Activated T-cell treated with anti-CD3 and anti-CD28 coated beads, Interleukin-2, amount 50 U/mL, for 4 hours (primary cell): Measurements from ENCODE around the gene FIGNL2. TPM values are rescaled to one million over a fixed set of nuclear protein-coding genes. Genes with fewer than 3 reads are reported as not detected.

Experiments
- ATAC-seq, 2 donors: fragments of 200-7000 bp; cut with Tn5 transposase; one replicate each; pipeline ENCODE4 v1.10.0; 2021
- DNase-seq: peaks from one replicate; pipeline ENCODE4 v3.0.0-alpha.2; 2020
- H3K27me3 Mint-ChIP-seq: one replicate; pipeline ENCODE4 v1.8.0; 2021; ENCODE audit warnings: low read depth, mixed read lengths
- H3K36me3 Mint-ChIP-seq: one replicate; pipeline ENCODE4 v1.8.0; 2022; ENCODE audit warnings: mixed read lengths; ENCODE audit not compliant: insufficient read depth
- H3K4me1 Mint-ChIP-seq: one replicate; pipeline ENCODE4 v1.8.0; 2021; ENCODE audit warnings: low read depth, mixed read lengths
- H3K4me3 Mint-ChIP-seq: one replicate; pipeline ENCODE4 v1.8.0; 2021; ENCODE audit warnings: mild to moderate bottlenecking, moderate library complexity, mixed read lengths
- H3K9me3 Mint-ChIP-seq: one replicate; pipeline ENCODE4 v1.8.0; 2021; ENCODE audit warnings: mixed read lengths
- total RNA-seq, 3 donors: library from RNA; stranded (reverse); gene quantifications; one replicate each; pipeline ENCODE4 v1.2.1, GENCODE V29; 2021

The FIGNL2 gene
- total RNA-seq, 3 donors from 2014 or later, result 0.54 to 0.69 (median 0.58) TPM

DNA sequence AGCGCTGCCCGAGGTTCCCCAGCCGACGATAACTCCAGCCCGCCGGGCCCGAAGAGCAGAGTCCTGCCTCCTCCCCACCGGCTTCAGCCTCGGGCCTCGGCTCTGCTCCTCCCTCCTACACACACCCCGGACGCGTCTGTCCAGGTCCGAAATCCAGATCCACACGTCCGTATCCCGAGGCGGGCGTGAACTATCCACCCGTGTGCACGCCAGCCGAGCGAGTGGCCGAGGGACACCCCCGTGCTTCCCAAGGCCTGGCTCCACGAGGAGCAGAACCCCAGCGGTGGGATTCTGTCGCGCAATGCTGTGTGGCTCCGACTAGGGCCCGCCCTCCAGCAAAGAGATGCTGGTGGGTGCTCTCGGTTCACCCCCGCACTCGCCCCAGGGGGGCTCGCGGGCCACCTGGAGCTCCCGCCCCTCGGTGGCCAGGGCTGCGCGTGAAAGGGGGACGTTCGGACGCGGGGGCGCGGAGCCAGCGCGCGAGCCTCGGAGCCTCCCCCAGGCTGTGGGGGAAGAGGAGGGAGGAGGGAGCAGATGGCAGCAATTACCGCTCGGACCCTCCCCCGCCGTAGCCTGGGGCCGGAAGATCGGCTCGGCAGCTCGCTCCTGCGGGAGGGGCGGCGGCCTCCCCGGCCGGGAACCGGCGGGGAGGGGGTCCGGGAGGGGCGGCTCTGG is 20.4 kb upstream of the FIGNL2 start:
- ATAC-seq (peak in 1 of 2 donors; percentile 39), DNase-seq (no peak)
- Mint-ChIP-seq H3K4me3 (peak overlapping the region; percentile 24), H3K9me3 (no peaks in the 10 kb centered on the region), H3K4me1 (peaks cover 23% of the 10 kb centered on the region), H3K27me3 (peaks cover 55% of the 10 kb centered on the region), H3K36me3 (no peaks in the 10 kb centered on the region)

DNA sequence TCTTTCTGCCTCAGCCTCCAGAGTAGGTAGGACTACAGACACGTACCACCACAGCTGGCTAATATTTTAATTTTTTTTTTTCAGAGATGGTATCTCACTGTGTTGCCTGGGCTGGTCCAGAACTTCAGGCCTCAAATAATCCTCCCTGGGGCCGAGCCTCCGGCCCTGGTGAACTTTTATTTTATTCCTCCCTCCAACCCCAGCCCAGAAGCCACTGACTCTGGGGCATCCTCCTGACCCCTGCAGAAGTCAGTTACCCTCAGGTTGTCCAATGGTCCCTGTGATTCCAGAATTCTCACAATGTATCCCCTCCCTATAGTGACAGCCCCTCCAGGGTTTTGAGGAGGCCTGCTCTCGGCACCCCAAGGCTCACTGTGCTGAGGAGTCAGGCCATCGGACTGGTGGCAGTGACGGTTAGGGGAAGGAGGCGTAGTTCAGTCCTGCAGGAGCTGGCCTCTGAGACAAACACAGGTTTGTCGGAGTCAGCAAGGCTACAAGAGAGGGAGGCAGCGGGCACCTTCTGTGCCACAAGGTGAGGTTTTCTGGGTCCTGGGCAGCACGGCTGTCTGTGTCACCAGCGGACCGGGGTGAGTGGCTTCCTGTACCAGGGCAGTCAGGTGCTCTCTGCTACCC is 19.4 kb upstream of the FIGNL2 start:
- DNase-seq, result no peak
- no peak overlapping the region for H3K4me3 Mint-ChIP-seq

DNA sequence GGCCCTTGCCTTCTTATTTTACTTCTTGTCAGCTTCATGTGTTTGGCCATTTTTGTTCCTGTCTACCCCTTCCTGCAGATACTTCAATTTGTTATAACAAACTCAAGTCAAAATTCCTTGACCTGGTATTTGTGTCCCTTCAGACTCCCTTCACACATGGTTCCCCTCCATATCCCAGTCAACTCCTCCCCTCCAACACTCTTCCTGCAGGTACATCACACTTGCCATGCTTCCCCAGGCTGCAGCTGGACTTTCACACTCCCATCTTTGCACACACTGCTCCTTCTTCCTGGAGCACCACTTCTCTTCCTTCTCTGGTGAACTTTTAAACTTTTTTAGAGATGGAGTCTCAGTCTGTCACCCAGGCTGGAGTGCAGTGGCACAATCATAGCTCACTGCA is 18.9 kb upstream of the FIGNL2 start:
- no peaks in the 10 kb centered on the region for H3K9me3 Mint-ChIP-seq
- peaks cover 68% of the 10 kb centered on the region for H3K27me3 Mint-ChIP-seq
- DNase-seq, result no peak
- no peaks in the 10 kb centered on the region for H3K36me3 Mint-ChIP-seq
- H3K4me1 Mint-ChIP-seq, result peaks cover 27% of the 10 kb centered on the region
- H3K4me3 Mint-ChIP-seq, result no peak overlapping the region
- ATAC-seq, result no peak

More for the DNA sequence above, 19.4 kb upstream of the FIGNL2 start:
- H3K4me1 Mint-ChIP-seq, result peaks cover 27% of the 10 kb centered on the region
- ATAC-seq, result no peak
- H3K9me3 Mint-ChIP-seq, result no peaks in the 10 kb centered on the region
- H3K27me3 Mint-ChIP-seq, result peaks cover 64% of the 10 kb centered on the region
- H3K36me3 Mint-ChIP-seq, result no peaks in the 10 kb centered on the region

GRCh38 chr12:51866762-51867161 is 18.2 kb upstream of the FIGNL2 start:
- Mint-ChIP-seq H3K36me3 (no peaks in the 10 kb centered on the region), H3K4me3 (no peak overlapping the region), H3K9me3 (no peaks in the 10 kb centered on the region), H3K4me1 (peaks cover 27% of the 10 kb centered on the region), H3K27me3 (peaks cover 70% of the 10 kb centered on the region)
- no peak for DNase-seq
- no peak for ATAC-seq

- ATAC-seq, result no peak
- Mint-ChIP-seq H3K4me1 (peaks cover 27% of the 10 kb centered on the region), H3K27me3 (peaks cover 70% of the 10 kb centered on the region), H3K4me3 (no peak overlapping the region), H3K36me3 (no peaks in the 10 kb centered on the region), H3K9me3 (no peaks in the 10 kb centered on the region)
- no peak for DNase-seq
Measured at GRCh38 chr12:51866324-51866723, 17.8 kb upstream of the FIGNL2 start.

- DNase-seq (no peak), ATAC-seq (no peak)
- peaks cover 27% of the 10 kb centered on the region for H3K4me1 Mint-ChIP-seq
- no peaks in the 10 kb centered on the region for H3K36me3 Mint-ChIP-seq
- H3K9me3 Mint-ChIP-seq, result no peaks in the 10 kb centered on the region
- H3K4me3 Mint-ChIP-seq, result no peak overlapping the region
- peaks cover 69% of the 10 kb centered on the region for H3K27me3 Mint-ChIP-seq
Measured at GRCh38 chr12:51865757-51866270, 17.3 kb upstream of the FIGNL2 start.

- no peak for DNase-seq
- no peak for ATAC-seq
- Mint-ChIP-seq H3K4me3 (peak overlapping the region; percentile 37), H3K4me1 (peaks cover 23% of the 10 kb centered on the region), H3K9me3 (no peaks in the 10 kb centered on the region), H3K36me3 (no peaks in the 10 kb centered on the region), H3K27me3 (peaks cover 64% of the 10 kb centered on the region)
Measured at GRCh38 chr12:51864833-51865670, 16.5 kb upstream of the FIGNL2 start.

DNA sequence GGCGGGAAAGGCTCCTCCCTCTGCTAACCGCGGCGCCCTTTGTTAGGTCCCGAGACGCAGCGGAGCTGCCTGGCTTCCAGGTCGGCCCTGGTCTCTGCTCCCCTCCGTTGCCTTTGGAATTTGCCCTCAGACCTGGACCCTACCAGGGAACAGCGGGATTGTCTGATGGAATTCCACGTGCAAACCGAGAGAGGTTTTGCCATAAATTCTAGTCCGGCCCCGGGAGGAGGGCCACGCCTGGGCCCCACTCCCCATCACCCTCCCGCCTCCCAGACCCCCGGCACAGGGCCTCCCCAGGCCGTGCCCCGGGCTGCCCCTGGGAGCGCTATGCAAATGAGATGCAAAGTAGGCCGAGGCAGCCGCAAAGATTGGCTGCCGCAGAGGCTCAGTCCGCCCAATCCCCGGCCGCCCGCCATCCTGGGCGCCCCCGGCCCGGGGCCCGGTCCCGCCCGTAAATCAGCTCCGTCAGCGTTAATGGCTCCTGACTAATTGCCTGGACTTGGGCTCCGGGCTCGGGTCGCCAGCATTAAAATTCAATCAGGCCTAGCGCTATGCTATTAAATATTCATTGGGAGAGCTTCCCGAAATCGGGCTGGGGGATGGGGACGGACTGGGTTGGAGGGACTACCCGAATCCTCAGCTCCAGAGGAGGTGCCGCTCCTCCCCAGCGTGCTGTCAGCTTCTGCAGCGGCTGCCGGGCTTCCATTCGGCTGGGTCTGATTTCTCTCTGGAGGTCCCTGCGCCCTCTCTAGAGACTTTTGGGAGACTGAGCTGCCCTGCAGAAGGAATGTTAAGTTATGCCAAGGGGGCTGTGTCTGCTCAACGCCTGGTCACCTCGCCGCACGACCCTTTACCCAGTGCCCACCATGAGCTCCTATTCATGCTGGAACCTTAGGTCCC is 15.7 kb upstream of the FIGNL2 start:
- Mint-ChIP-seq H3K27me3 (peaks cover 63% of the 10 kb centered on the region), H3K4me1 (peaks cover 20% of the 10 kb centered on the region), H3K4me3 (peak overlapping the region; percentile 37), H3K36me3 (no peaks in the 10 kb centered on the region), H3K9me3 (no peaks in the 10 kb centered on the region)
- ATAC-seq, result peak; percentile 74 to 86
- no peak for DNase-seq

- no peak for DNase-seq
- H3K27me3 Mint-ChIP-seq, result peaks cover 57% of the 10 kb centered on the region
- H3K36me3 Mint-ChIP-seq, result no peaks in the 10 kb centered on the region
- H3K9me3 Mint-ChIP-seq, result no peaks in the 10 kb centered on the region
- no peak for ATAC-seq
- peaks cover 14% of the 10 kb centered on the region for H3K4me1 Mint-ChIP-seq
- H3K4me3 Mint-ChIP-seq, result peak overlapping the region; percentile 50
Measured at GRCh38 chr12:51863363-51863932, 14.9 kb upstream of the FIGNL2 start.

DNA sequence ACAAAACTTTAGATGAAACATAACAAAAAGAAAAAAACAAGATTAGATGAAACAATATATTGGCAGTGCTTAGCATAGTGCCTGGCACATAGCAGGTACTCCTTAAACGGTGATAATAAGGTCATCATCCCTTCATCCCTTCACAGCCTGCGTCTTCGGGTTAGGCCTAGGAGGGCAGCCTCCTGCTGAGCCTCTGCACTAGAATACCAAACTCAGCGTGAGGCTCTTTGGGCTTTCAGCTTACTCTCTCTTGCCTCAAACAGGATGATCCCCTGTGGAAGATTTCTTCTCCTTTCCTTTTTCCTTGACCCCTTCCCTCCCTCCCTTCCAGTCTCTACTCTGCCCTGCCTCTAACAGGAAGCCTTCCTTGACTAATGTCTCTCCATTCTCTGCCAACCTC is 14.4 kb upstream of the FIGNL2 start:
- Mint-ChIP-seq H3K9me3 (no peaks in the 10 kb centered on the region), H3K4me1 (peaks cover 9% of the 10 kb centered on the region), H3K36me3 (no peaks in the 10 kb centered on the region), H3K27me3 (peaks cover 52% of the 10 kb centered on the region), H3K4me3 (peak overlapping the region; percentile 16)
- no peak for ATAC-seq
- DNase-seq, result no peak

DNA sequence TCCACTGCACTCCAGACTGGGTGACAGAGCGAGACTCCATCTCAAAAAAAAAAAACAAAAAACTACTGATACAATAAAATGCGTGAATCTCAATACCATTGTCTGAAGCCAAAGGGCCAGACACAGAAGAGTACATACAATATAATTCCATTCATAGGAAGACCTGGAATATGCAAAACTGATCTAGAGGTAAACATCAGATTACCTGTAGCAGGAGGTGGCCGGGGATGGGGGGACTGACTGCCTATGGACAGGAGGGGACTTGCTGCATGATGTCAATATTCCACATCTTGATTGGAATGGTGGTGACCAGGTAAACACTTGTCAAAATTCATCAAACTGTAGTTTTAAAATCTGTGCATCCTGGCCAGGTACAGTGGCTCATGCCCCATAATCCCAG is 12.5 kb upstream of the FIGNL2 start:
- H3K4me1 Mint-ChIP-seq, result peaks cover 9% of the 10 kb centered on the region

GRCh38 chr12:51855586-51856428 is 7.3 kb upstream of the FIGNL2 start:
- H3K4me3 Mint-ChIP-seq, result no peak overlapping the region
- peaks cover 25% of the 10 kb centered on the region for H3K27me3 Mint-ChIP-seq
- DNase-seq (no peak), ATAC-seq (no peak)
- no peaks in the 10 kb centered on the region for H3K36me3 Mint-ChIP-seq
- peaks cover 6% of the 10 kb centered on the region for H3K4me1 Mint-ChIP-seq
- no peaks in the 10 kb centered on the region for H3K9me3 Mint-ChIP-seq

More for the DNA sequence above, 12.5 kb upstream of the FIGNL2 start:
- Mint-ChIP-seq H3K4me3 (no peak overlapping the region), H3K27me3 (peaks cover 54% of the 10 kb centered on the region), H3K9me3 (no peaks in the 10 kb centered on the region), H3K36me3 (no peaks in the 10 kb centered on the region)
- ATAC-seq (no peak), DNase-seq (no peak)
